ENCODE data around the gene RBAK. TPM values are rescaled to one million over a fixed set of nuclear protein-coding genes. Genes with fewer than 3 reads are reported as not detected.

The RBAK gene
- polyA plus RNA-seq, 3 donors = 0.74 to 3.3 (median 1.8) TPM

DNA sequence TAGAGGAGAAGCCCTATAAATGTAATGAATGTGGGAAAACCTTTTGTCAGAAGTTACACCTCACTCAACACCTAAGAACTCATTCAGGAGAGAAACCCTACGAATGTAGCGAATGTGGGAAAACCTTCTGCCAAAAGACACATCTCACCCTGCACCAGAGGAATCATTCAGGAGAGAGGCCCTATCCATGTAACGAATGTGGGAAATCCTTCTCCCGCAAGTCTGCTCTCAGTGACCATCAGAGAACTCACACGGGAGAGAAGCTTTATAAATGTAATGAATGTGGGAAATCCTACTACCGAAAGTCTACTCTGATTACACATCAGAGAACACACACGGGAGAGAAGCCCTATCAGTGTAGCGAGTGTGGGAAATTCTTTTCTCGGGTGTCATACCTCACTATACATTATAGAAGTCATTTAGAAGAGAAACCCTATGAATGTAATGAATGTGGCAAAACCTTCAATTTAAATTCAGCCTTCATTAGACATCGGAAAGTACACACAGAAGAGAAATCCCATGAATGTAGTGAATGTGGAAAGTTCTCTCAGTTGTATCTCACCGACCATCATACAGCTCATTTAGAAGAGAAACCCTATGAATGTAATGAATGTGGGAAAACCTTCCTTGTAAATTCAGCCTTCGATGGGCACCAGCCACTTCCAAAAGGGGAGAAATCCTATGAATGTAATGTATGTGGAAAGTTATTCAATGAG is 18.9 kb downstream of the RBAK start:
- Histone ChIP-seq H3K79me2 (ENCODE audit: insufficient read depth, low read length) (no peaks in the 10 kb centered on the region), H3K27ac (ENCODE audit: low read depth in 1 of 2, low read length in 2 of 2) (no peak overlapping the region), H3K4me3 (replicated peaks in 1 of 3; ENCODE audit: low read depth in 2 of 3, low read length in 3 of 3) (peak overlapping the region in 1 of 3 experiments; percentile 43), H3K9me3 (replicated peaks in 1 of 2; ENCODE audit: control insufficient read depth in 1 of 2, insufficient read depth in 1 of 2, low read length in 2 of 2) (peaks cover 33 to 100% of the 10 kb centered on the region in 2 donors), H2AFZ (ENCODE audit: insufficient read depth, low read depth, low read length, poor library complexity, severe bottlenecking) (no peak overlapping the region), H3K4me1 (ENCODE audit: control insufficient read depth in 1 of 2, insufficient read depth in 2 of 2, low read length in 2 of 2) (no peaks in the 10 kb centered on the region), H3K27me3 (ENCODE audit: control insufficient read depth in 2 of 2, insufficient read depth in 2 of 2, low read length in 2 of 2) (no peaks in the 10 kb centered on the region), H3K4me2 (replicated peaks; ENCODE audit: extremely low read depth, low read length, poor library complexity, severe bottlenecking) (no peak overlapping the region), H4K20me1 (ENCODE audit: insufficient read depth, low read length) (no peaks in the 10 kb centered on the region), H3K9ac (ENCODE audit: insufficient read depth, low read length, poor library complexity, severe bottlenecking) (no peak overlapping the region), H3K36me3 (replicated peaks in 1 of 2; ENCODE audit: control insufficient read depth in 1 of 2, insufficient read depth in 2 of 2, low read length in 2 of 2) (peaks cover 47 to 79% of the 10 kb centered on the region in 2 donors)
- TF ChIP-seq, protein P1, sequence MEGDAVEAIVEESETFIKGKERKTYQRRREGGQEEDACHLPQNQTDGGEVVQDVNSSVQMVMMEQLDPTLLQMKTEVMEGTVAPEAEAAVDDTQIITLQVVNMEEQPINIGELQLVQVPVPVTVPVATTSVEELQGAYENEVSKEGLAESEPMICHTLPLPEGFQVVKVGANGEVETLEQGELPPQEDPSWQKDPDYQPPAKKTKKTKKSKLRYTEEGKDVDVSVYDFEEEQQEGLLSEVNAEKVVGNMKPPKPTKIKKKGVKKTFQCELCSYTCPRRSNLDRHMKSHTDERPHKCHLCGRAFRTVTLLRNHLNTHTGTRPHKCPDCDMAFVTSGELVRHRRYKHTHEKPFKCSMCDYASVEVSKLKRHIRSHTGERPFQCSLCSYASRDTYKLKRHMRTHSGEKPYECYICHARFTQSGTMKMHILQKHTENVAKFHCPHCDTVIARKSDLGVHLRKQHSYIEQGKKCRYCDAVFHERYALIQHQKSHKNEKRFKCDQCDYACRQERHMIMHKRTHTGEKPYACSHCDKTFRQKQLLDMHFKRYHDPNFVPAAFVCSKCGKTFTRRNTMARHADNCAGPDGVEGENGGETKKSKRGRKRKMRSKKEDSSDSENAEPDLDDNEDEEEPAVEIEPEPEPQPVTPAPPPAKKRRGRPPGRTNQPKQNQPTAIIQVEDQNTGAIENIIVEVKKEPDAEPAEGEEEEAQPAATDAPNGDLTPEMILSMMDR (IDR thresholded peaks at IDR 0.05) = no peak
- intact Hi-C loops (cut with micrococcal nuclease) = no loop called here
- no peaks in the 10 kb centered on the region for H3K4me1 Mint-ChIP-seq
- no peak for DNase-seq
- H3K9me3 Mint-ChIP-seq = peaks cover 56 to 97% (median 82%) of the 10 kb centered on the region in 7 donors
- H3K27me3 Mint-ChIP-seq (ENCODE audit: low read depth in 3 of 3) = no peaks in the 10 kb centered on the region
- H3K4me3 Mint-ChIP-seq = no peak overlapping the region
- H3K27ac Mint-ChIP-seq = peak overlapping the region in 1 of 7 donors; percentile 28
- 94% methylated on average over 2 of the region's 12 CpGs for WGBS (ENCODE audit: insufficient coverage)
- H3K36me3 Mint-ChIP-seq = peaks cover 48 to 60% of the 10 kb centered on the region in 2 donors

DNA sequence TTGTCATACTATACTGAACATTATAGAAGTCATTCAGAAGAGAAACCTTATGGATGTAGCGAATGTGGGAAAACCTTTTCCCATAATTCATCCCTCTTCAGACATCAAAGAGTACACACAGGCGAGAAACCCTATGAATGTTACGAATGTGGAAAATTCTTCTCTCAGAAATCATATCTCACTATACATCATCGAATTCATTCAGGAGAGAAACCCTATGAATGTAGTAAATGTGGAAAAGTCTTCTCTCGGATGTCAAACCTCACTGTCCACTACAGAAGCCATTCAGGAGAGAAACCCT is 19.4 kb downstream of the RBAK start:
- TF ChIP-seq, protein P1 (IDR thresholded peaks at IDR 0.05) = no peak
- no peak overlapping the region for H3K4me2 ChIP-seq (replicated peaks; ENCODE audit: extremely low read depth, low read length, poor library complexity, severe bottlenecking)
- Mint-ChIP-seq H3K9me3 (peaks cover 61 to 100% (median 87%) of the 10 kb centered on the region in 7 donors), H3K4me3 (no peak overlapping the region), H3K36me3 (peaks cover 43 to 56% of the 10 kb centered on the region in 2 donors), H3K4me1 (no peaks in the 10 kb centered on the region), H3K27ac (no peak overlapping the region), H3K27me3 (ENCODE audit: low read depth in 3 of 3) (no peaks in the 10 kb centered on the region)
- no peak overlapping the region for H3K9ac ChIP-seq (ENCODE audit: insufficient read depth, low read length, poor library complexity, severe bottlenecking)
- H3K36me3 ChIP-seq (replicated peaks in 1 of 2; ENCODE audit: control insufficient read depth in 1 of 2, insufficient read depth in 2 of 2, low read length in 2 of 2) = peaks cover 42 to 74% of the 10 kb centered on the region in 2 donors
- peaks cover 38 to 100% of the 10 kb centered on the region in 2 donors for H3K9me3 ChIP-seq (replicated peaks in 1 of 2; ENCODE audit: control insufficient read depth in 1 of 2, insufficient read depth in 1 of 2, low read length in 2 of 2)
- DNase-seq = no peak
- no peaks in the 10 kb centered on the region for H4K20me1 ChIP-seq (ENCODE audit: insufficient read depth, low read length)
- H3K79me2 ChIP-seq (ENCODE audit: insufficient read depth, low read length) = no peaks in the 10 kb centered on the region
- no peaks in the 10 kb centered on the region for H3K4me1 ChIP-seq (ENCODE audit: control insufficient read depth in 1 of 2, insufficient read depth in 2 of 2, low read length in 2 of 2)
- WGBS (ENCODE audit: insufficient coverage) = no CpG with 5 or more reads among the region's 5 CpGs
- no peak overlapping the region for H2AFZ ChIP-seq (ENCODE audit: insufficient read depth, low read depth, low read length, poor library complexity, severe bottlenecking)
- H3K4me3 ChIP-seq (replicated peaks in 1 of 3; ENCODE audit: low read depth in 2 of 3, low read length in 3 of 3) = peak overlapping the region in 1 of 3 experiments; percentile 43
- H3K27me3 ChIP-seq (ENCODE audit: control insufficient read depth in 2 of 2, insufficient read depth in 2 of 2, low read length in 2 of 2) = no peaks in the 10 kb centered on the region
- intact Hi-C loops (cut with micrococcal nuclease) = no loop called here
- H3K27ac ChIP-seq (ENCODE audit: low read depth in 1 of 2, low read length in 2 of 2) = no peak overlapping the region
